NCI-H2227 treated with DMSO at 0.1 percent for 48 hours (cell line): ENCODE data around the gene ATP6V0C.
A peak's percentile ranks its signal among the peaks of the same experiment; 100 is the strongest.

Source experiments
- DNase-seq: peaks from one replicate; lab custom pipeline; 2025; lab: John Stamatoyannopoulos, UW

Gene ATP6V0C

DNA sequence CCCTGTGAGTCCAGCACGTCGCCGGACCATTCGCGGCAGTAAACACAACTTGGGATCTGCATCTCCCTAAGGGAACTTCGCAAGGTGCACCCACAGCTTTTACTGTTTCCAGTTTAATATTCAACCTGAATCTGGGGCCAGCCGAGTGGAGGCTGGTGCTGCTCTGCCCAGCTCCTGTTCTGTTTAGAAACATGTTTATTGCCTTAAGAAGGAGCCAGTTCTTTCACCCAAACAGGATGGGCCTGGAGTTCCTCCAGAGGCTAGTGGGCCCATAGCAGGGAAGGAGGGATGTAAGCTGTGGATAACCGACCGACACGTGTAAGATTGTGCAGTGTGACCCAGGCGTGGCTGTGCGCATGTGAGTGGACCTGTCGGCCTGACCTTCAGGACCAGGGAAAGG is 21.5 kb upstream of the ATP6V0C start:
- DNase-seq, result no peak

DNA sequence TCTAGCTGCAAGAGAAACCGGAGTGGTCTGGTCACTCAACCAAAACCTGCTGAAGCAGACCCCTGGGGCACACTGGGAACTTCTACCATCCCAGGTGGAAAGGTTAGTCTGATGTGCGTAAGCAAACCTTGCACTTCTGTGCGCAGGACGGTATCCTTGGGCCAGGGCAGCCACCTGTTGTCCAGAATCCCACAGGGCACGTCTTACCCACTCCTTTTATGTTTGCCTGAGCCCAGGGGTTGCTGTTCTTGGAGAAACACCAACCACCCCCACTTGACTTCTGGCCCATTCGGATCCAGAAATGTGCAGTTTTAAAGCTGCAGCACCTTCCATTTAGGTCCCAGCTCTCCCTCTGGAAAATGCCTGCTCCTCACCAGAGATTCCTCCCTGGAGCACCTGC is 20.1 kb upstream of the ATP6V0C start:
- DNase-seq, result no peak

DNA sequence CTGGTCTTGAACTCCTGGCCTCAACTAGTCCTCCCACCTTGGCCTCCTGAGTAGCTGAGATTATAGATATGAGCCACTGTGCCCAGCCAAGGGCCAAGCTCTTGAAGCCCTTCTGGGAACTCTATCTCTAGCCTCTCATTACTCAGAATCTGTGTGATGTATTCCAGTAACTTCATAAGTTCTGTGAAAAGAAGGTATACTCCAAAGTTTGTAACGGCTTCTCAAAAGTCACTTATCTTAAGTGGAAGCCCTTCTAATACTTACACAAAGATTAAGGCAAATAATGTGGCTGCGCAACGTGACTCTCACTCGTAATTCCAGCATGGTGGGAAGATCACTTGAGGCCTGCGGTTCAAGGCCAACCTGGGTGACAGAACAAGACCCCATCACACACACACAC is 19.1 kb upstream of the ATP6V0C start:
- no peak for DNase-seq

DNA sequence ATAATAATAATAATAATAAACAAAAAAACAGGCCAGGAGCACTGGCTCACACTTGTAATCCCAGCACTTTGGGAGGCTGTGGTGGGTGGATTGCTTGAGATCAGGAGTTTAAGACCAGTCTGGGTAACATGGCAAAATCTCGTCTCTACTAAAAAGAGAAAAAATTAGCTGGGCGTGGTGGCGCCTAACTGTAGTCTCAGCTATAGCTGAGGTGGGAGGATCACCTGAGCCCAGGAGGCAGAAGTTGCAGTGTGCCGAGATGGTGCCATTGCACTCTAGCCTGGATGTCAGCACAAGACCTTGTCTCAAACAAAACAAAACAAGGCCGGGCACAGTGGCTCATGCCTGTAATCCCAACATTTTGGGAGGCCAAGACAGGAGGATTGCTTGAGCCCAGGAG is 18.7 kb upstream of the ATP6V0C start:
- no peak for DNase-seq

DNA sequence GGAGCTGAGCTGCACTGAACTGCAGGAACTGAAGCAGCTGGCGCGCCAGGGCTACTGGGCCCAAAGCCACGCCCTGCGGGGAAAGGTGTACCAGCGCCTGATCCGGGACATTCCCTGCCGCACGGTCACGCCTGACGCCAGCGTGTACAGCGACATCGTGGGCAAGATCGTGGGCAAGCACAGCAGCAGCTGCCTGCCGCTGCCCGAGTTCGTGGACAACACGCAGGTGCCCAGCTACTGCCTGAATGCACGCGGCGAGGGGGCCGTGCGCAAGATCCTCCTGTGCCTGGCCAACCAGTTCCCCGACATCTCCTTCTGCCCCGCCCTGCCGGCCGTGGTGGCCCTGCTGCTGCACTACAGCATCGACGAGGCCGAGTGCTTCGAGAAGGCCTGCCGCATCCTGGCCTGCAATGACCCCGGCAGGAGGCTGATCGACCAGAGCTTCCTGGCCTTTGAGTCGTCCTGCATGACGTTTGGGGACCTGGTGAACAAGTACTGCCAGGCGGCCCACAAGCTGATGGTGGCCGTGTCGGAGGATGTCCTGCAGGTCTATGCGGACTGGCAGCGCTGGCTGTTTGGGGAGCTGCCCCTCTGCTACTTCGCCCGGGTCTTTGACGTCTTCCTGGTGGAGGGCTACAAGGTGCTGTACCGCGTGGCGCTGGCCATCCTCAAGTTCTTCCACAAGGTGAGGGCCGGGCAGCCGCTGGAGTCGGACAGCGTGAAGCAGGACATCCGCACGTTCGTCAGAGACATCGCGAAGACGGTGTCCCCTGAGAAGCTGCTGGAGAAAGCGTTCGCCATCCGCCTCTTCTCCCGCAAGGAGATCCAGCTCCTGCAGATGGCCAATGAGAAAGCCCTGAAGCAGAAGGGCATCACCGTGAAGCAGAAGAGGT is 17.3 kb upstream of the ATP6V0C start:
- no peak for DNase-seq

DNA sequence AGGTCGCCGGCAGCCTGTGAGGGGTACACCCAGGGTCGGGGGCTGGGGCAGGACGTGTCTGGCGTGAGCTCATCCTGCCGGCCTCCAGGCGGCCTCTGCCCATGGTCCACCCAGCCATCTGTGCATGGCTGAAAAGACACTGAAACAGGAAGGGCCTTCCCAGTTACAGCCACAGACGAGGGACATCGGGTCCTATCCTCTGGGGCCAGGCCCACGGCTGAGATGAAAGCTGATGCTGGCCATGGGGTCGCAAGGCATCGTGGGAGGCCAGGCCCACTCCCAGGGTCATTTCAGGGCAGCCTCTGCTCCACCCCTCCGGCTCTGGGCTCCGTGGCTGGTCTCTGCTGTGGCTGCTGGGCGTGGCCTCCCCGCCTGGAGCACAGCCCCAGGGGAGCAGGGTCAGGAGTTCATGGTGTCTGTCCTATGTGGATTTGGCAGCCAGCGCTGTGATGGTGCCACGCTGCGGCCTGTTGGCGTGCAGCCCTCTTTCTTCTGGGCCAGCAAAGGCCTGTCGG is 16.6 kb upstream of the ATP6V0C start:
- no peak for DNase-seq

DNA sequence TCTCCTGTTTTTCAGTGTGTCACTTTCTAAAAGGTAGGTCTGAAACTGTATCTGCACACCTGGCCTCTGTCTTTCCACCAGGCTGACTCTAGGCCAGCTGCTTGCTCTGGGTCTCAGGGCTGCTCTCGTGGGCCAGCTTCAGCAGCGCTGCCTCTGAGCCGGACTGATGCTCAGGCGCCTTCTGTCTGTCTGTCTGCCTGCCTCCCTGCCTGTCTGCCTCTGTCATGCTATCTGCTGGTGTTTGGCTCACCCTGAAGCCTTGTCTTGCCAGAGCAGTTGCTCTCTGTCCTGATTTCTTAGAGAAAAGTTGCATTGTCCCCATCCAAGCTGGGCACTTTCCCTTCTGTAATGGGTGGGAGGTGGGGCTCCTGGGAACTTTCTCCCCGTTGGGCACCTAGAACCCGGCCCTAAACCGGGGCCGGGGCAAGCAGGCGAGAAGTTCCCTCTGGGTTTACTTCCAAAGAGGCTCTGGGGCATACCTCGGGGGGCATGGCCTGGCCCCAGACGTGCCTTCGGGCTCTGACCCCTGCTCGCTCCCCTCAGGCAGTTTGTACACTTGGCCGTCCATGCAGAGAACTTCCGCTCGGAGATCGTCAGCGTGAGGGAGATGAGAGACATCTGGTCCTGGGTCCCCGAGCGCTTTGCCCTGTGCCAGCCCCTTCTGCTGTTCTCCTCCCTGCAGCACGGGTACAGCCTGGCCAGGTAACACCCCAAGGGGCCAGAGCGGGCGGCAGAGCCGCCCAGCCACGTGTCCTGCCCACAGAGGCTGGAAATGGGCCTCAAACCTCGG is 15.9 kb upstream of the ATP6V0C start:
- no peak for DNase-seq

DNA sequence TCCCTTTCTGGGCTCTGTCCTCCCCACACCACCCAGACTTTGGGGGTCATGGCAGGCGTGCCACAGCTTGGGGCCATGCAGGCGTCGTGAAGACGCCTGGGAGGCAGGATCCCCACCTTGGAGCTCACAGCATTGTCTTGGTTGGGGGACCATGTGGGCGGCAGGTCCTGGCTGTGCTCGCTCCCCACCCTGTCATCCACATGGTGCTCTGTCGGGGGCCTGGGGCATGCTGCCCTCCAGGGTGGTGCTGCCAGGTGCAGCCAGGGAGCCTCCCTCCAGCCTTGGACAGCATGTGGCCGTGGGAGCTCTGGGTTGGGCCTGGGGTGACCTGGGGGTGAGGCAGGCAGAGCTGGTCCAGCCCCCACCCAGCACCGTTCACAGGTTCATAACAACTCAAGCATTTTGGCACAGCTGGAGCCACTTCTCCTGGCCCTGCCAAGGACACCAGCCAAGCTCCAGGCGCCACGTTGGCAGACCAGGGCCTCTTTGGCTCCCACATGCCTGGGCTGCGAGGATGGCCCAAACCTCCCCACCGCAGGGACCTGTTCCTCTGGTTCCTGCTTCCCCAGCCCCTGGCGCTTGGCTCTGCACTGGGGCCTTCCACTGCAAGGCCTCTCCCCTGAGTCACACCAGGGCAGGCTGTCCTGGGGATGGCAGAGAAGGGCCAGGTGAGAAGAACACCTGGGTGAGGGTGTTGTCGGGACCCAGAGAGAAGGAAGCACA is 15.1 kb upstream of the ATP6V0C start:
- DNase-seq, result no peak

DNA sequence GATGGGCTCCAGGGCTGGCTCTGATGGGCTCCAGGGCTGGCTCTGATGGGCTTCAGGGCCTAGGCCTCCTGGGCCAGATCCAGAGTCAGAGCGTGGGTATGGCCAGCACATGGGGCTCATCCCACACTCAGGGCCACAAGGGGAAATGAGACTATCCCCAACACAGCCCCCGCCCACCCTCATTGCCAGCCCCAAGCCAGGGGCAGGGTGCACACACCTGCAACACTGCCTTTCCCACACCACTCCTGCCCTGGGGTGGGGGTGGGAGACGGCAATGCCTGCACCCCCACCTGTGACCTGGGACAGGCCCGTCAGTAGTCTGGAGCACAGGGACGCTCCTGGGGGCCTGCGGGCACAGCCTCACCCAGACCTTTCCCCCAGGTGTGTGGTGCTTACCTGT is 14.3 kb upstream of the ATP6V0C start:
- DNase-seq, result no peak

DNA sequence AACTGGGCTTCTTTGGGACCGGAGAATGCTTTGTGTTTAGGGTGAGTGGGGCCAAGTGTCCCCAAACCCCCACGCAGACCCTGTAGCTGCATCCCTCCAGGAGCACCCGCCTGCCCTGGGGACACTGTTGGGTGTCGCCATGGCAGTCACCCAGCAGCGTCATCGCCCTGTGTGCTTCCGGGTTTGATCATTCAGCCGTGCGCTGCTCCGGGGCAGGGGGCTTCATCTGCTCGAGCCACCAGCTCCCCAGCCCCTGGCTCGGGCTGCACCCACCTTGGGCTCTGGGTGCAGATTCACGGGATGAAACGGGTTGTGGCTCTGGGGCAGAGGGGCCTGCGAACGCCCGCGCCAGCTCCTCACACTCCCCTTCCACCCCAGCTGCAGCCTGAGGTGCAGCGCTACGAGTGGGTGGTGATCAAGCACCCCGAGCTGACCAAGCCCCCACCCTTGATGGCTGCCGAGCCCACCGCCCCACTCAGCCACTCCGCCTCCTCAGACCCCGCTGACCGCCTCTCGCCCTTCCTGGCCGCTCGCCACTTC is 13.8 kb upstream of the ATP6V0C start:
- DNase-seq, result no peak

DNA sequence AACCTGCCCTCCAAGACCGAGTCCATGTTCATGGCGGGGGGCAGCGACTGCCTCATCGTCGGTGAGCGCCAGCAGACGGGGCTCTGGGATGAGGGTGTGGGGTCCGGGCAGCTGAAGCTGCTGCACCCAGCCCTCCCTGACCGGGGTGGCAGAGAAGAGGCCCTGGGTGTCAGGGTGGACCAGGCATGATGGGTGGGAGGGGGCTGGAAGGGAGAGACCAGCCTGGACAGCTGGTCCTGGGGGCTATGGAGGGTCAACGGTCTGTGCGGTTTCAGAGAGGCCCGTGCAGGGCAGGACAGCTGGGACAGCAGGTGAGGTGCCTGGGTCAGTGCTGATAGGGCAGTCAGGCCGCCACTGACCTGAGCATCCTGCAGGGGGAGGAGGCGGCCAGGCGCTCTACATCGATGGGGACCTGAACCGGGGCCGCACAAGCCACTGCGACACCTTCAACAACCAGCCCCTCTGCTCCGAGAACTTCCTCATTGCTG is 13.3 kb upstream of the ATP6V0C start:
- DNase-seq, result no peak

DNA sequence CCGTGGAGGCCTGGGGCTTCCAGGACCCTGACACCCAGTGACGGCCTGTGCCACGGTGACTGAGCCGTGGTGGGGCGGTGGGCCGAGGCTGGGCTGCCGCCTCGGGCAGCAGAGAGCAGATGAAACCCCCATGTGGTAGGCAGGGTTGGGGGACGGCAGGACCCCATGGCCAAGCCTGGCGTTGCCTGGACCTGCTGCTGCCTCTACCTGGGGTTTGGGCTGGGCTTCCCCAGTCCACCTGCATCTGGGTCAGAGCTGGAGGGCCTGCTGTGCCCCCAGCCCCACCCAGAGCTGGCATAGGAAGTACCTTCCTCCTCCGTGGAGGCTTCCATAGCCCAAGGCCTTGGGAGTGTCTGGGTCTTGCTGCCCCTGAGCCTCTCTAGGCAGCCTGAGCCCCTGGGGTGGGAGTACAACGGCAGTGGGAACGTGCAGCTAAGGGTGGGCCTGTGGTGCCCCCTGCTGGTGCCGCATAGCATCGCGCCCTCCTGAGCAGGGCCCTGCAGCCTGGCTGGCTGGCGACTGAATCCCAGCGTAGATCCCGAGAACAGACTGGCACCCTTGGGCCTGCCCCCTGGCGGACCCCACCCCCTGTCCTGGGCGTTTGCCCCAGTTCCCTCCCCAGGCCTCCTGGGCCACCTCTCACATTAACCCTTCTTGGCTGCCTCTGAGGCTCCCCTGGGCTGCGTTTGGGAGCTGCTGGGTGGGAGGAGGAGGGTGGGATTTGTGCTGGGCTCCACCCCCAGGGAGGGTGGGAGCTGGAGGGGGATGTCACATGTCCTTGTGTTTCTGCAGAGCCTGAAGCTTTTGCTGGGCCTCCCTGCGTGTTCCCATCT is 12.6 kb upstream of the ATP6V0C start:
- peak; percentile 71 for DNase-seq

DNA sequence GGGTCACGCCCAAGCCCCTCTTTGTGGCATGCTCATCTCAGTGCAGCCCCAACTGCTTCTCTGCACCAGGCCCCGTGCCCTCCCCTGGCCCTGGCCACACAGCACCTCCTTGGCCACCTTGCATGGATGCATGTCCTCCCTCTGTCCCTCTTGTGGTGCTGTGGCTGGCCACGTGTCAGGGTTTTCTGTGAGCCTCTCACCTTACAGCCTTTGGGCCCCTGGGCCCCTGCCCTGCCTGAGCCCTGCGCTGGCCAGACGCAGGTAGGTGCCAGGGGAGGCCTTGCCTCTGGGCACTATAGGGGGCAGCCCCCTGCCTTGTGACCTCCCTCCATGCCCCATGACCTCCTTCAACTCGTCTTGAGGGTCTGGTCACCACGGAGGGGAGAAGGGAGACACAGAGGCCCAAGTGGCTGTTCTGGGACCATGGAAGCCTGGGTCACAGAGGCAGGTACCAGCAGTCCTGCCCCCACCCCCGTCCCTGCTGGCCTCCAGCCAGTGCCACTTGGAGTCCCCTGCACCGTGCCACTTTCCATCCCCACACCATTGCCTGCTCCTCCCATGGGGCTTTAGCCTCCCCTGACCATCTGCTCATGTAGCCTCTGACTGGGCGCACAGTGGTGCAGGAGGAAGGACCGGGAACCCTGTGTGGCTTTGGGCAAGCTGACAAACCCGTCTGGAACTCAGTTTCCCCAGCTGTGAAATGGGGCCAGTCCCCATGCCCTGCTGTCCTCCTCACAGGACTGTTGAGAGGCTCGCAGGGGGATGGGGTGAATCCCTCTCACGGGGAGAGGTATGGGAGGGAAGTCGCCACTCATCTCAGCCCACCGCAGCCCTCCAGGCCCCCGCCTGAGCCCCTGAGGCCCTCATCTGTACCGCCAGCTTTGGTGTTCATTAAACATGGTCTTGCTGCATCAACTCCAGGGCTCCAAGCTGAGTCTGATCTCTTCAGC is 11.5 kb upstream of the ATP6V0C start:
- DNase-seq, result no peak

DNA sequence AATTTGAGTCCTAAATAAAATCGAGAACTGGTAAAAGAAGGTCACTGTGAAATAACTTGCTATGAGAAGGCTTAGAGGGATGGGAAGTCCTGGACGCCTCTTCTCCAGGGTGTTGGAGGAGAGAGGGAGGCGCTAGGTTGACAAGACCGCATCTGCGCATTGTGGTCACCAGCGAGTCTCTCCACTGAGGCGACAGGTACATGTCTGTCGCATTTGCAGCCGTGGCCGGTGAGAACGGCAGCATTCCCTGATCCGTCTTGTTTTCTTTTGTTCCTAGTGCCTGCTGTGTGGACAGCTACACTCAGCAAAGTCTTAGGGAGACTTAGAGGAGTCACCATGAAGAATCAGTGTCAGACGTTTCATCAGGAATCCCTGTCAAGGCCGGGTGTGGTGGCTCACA is 8.1 kb upstream of the ATP6V0C start:
- DNase-seq, result no peak

DNA sequence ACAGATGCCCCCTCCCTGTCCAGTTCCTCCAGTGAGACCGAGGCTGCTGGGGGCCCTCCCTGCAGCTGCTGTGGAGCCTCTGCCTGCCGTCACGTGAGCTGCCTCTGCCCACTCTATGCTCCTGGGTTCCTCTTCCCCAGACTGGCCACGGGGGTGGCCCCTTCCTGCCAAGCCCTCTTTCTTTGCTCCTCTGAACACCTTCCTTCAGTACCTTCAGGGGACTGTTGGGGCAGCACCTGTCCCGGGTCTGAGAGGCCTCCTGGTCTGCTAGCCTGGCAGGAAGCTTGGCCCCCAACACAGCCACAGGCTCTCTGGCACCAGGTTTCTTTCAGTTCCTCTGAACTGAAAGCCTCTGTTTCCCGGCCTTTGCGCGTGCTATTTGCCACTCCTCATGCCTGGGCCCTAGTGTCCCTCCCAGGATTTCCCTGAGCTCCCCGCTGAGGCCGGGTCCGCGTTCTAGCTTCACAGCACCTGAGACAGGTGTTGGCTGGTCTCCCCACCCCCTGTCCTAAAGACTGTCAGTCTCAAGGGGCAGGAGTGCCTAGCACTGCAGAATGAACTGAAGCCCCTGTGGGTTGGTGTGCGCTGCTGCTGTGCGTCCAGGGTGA is 6.6 kb upstream of the ATP6V0C start:
- DNase-seq, result no peak

DNA sequence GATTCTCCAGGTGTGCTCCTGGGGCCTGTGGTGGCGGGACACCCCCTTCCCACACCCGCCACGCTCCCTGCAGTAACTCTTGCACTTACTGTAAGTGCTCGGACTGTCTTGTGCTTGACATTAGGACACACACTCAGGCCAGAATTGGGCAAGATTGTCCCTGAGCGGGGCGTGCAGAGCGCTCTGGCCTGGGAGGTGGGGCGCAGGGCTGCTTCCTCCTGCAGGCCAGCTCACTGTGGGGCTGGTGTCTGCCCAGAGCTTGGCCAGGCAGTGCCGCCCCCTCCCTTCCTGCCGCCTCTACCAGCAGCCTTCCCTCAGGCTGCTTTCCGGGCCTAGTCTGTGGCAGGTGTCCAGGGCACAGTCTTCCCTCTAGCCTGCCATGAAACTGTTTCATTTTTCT is 6.1 kb upstream of the ATP6V0C start:
- DNase-seq, result no peak

DNA sequence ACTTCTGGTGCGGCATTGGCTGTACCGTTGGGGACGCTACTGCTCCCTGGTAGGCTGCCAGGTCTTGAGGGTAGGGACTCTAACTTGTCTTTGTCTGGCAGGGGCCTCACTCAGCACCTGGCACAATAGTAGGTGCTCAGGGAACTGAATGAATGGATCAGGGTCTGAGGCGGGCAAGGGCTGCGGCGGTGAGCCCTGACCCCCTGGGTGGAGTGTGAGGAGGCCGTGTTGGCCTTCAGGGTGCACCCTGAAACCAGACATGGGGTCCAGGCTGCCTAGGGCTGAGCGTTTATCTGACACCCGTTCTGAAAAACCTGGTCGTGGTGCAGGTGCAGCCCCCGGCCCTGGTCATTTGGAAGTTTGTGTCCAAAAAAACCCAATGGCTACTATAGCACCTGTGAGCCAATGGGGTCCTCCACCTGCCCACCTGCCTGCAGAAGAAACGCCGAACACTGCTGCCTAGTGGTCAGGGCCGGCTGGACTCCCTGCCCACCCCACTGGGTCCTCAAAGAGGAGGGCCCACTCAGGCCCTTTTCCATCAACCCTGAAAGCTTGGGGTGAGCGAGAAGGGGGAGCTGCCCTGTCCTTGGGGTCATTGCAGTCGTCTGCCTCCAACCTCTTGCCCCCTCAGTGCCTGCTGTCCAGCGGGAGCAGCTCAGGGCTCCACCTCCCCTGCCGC is 4.9 kb upstream of the ATP6V0C start:
- DNase-seq, result no peak

DNA sequence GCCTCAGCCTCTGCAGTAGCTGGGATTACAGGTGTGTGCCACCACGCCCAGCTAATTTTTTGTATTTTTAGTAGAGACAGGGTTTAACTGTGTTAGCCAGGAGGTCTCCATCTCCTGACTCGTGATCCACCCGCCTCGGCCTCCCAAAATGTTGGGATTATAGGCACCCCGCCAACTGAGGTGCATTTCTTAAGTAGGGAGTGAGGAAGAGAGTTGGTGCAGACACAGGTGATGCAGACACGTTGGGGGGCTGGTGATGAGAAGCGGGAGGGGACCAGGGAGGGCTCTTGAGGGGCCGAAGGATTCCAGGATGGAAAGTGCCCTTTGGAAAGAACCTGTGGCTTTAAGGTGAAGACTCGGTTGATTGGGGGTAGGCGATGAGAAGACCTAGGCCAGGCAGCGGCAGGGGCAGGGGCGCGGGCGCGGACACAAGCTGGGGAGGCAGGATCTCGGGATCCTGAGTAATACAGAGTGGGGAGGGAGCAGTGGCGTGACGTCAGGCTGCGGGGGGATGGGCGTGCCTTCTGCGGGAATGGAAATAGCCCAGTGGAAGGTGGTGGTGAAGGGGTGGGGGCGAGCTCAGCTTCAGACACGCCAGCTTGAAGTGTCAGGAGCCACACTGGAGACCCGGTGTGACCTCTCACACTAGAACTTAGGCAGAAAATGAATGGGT is 2.5 kb upstream of the ATP6V0C start:
- DNase-seq, result peak; percentile 59
